NCI-H2107 treated with DMSO at 0.1 percent for 48 hours (cell line): Measurements from ENCODE around the gene ANXA2.

Experiments
- DNase-seq: peaks from one replicate; lab custom pipeline; 2025; ENCODE audit not compliant: unreplicated experiment; lab: John Stamatoyannopoulos, UW

The ANXA2 gene

DNA sequence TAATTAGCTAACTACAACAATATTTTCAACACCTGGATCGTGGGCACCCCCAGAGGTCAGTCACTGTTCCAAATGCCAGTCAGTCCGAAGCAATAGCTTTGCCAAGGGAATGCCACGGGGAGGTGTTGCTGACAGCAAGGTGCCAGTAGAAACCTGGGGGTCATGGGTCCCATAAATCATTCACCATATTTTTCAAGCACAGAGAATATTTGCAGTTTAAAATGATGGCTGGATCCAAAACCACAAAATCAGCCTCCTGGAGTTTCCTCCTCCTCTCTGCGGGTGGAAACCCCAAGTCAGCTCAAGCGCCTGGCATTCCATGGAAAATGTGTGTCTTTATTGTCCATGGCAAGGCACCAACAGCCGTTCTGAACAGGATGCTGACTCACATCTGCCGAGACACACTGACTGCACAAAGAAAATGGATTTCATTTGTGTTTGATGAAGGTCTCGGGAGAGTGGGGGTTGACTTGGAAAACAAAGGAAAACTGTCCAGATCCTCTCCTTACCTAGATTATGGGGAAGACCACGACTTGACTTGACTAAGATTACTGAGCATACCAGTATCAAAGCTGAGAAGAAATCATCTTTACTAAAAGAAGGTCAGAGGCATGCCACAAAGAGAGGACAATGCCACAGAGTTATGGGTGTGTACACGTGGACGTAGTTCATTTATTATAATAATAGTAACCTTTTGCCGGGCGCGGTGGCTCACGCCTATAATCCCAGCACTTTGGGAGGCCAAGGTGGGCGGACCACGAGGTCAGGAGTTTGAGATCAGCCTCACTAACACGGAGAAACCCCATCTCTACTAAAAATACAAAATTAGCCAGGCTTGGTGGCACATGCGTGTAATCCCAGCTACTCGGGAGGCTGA is 26.4 kb downstream of the ANXA2 start:
- DNase-seq, result peak; percentile 69

DNA sequence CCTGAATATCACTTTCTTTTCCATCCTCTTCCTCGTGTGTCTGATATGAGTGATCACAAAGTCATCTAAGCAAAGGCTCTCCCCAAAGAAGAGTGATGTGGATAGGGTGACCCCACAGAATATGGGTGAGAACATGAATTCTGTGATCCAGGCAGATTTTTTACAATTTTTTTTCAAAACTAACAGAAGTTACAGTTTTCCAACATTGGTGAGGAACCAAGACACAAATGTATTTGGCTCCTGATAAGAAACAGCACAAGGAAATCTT is 27.0 kb downstream of the ANXA2 start:
- DNase-seq, result no peak

DNA sequence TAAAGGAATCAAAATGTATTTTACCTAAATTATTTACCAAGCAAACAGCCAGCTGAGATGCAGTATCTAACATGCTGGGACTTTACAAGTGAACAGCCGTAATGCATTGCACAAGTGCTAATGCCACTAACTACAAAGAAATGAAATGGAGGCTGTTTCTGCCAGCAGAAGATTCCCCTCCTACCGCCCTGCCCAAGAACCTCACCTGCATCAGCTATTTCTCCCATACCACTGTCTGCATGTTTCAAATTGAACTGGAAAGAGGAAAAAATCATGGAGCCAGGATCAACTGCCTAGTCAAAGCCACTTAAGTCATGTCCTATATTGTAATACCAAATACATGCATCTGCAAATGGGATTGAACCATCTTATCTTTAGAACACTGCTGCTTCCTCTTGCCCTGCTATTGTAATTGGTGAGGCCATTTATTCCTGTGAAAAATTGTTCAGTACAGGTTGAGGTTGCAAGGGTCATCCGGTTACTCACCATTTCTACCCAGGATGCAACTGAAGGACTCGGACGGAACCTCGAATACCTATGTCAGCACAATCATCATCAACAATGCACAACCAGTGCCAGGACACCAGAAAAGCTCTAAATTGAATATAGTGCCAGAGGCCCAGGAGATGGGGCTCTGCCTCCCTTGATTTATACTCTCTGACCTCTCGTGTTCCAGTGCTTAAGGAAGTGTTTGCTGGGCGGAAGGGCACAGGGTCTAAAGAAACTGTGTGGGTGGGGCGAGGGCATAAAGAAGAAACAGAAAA is 27.5 kb downstream of the ANXA2 start:
- DNase-seq, result no peak

DNA sequence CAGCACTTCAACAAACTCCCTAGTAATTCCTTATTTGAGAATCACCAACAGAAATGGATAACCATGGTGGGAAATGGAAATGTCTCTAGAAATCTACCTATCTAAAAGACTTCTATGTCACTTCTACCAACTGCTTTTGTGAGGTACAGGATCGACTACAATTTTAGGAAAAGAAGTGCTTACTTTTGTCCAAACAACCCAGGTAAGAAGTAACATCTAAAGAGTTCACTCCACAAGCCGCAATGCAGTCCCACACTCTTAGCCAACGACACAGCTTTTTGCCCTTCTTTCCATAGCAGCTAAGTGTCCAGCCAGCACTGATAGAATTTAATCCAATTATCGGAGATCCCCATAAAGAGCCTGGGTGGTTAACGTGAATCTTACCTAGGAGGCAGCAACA is 28.1 kb downstream of the ANXA2 start:
- no peak for DNase-seq

DNA sequence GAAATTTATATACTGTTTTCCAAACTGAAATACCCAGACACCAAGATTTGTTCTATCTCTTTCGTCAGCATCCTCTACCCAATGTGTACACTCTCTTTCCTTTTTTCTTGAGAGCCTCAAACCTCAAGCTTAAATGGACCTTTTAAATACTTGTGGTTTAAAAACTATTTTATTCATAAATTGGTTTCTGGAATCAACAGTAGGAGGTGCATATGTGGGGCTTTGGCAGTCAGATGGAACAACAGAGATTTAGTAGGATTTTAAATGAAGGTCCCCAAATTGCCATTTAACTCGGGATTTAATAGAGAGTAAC is 33.2 kb downstream of the ANXA2 start:
- DNase-seq, result no peak

DNA sequence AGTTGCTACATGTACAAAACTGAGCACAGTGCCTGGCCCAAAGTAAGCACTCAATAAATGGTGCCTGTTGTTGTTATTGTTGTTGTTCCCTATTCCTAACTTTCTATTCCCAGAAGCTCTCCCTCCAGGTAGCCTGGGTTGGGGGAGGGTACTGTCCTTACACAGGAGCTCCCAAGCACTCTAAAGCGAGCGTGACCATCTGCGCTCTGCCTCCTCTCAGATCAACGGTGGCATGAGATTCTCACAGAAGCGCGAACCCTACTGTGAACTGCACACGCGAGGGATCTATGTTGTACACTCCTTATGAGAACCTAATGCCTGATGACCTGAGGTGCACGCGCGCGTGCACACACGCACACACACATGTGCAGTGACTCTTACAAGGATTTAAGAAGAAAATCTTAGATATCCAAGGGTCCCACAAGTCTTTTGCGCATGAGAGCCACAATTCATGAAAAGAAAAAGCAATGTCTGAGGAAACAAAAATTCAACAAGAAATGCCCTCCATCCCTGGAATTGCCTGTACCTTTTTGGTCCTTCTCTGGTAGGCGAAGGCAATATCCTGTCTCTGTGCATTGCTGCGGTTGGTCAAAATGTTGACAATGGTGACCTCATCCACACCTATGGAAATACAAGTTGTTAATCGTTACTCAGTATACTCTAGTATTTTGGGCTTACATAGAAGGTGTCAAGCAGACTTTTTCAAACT is 33.7 kb downstream of the ANXA2 start:
- DNase-seq, result no peak

DNA sequence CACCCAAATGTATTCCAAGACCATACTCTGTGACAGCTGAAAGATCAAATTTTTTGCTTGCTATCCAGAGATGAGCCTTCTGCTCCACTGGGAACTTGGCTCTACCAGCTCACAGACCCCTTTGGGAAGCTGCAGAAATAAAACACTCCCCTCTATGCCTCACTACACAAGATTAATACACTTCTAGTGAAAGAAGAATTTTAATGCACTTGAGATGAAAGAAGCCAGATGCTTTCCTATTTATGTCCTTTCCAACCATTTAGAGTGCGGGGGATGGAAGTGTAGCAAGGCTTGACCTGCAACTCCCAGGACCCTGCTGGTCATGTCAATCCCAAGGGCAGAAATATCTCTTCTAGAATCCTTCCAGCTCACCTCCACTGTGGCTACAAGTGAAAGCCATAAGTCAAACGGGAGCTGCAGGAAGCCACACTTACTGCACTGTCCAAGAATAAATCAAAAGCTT is 34.7 kb downstream of the ANXA2 start:
- no peak for DNase-seq

DNA sequence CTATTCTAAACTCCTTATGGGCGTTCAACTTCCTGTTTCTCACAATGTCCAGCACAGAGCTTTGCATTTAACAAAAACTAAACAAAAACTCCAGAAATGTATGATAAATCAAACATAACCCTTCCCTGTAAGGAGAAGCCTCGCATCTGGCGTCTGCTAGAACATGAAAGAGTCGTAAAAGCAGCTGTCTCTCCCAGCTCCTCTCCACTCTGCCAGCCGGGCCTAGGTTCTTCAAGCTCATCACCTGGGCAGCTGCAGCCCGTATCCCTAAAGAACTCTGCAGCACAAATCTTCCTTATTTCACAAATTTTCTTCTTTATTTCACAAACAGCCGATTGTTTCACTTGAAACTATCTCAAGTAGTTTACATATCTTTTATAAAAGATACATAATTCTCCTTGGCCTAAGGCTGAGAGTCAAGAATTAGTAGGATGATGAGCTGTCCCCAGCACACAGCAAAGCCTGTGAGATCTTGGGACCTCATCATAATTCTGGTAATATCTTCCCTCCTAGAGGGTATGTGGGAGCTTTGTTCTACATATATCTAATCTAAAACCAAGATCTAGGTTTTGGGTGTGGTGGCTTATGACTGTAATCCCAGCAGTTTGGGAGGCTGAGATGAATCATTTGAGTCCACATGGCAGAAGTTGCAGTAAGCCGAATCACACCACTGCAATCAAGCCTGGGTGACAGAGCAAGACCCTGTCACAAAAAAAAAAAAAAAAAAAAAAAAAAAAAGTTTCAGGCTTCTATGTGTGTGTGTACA is 35.3 kb downstream of the ANXA2 start:
- DNase-seq, result no peak

DNA sequence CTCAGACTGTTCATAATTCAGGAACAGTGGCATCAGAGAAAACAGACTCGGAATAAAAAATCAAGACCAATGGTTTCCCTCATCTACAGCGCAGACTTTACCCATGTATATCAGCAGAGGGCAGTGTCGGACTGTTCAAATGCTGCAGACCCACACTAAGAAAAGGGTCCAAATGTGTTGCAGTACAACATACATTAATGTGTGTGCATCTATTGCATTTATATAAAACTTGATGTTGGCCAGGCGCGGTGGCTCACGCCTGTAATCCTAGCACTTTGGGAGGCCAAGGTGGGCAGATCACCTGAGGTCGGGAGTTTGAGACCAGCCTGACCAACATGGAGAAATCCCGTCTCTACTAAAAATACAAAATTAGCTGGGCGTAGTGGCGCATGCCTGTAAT is 38.0 kb downstream of the ANXA2 start:
- DNase-seq, result peak; percentile 63

DNA sequence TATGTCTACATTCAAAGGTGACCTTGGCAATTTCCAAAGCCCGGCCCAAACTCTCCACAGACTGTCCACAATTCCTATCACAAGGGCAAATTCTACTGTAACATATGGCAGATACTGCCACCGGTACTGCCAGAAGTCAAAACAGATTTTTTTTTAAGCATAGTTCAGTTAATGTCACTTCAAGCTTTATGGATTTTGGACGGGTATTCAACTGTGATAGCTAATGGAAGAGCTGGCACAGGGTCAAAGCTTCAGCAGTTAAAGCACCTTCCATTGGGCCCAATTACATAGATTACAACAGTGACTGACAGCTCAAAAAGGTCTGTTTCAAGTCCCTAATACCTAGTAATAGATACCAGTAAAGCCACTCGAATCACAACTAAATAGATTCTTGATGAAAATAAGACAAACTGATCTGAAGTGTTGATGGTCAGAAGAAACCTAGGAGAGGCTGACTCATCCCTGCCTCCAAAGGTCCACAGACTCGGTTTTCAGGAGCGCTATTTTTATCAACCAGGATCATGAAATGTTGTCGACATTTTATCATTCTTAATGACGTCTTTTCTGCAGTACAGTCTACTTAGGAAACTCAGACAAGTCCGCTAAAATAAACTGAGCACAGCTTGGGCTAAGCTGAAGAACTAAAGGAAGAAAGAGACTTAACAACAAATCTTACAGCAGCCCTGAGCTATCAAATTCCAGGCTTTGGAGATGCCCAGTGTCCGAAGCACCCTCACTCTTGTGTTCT is 38.7 kb downstream of the ANXA2 start:
- peak; percentile 83 for DNase-seq

DNA sequence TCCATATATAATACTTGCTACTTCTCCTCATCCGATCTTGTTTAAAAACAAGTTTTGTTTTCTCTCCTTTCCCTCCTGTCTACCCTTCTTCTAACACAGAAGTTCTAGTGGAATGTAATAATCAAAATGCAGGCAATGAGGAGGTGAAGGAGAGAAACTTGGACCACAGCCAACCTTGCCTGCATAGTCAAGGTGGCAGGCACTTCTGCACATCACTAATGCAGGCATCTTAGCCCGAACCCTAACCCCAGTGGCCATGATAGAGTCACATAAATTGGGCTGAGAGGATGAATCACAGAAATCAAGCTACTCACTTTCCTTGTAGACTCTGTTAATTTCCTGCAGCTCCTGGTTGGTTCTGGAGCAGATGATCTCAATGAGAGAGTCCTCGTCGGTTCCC is 41.0 kb downstream of the ANXA2 start:
- DNase-seq, result no peak

DNA sequence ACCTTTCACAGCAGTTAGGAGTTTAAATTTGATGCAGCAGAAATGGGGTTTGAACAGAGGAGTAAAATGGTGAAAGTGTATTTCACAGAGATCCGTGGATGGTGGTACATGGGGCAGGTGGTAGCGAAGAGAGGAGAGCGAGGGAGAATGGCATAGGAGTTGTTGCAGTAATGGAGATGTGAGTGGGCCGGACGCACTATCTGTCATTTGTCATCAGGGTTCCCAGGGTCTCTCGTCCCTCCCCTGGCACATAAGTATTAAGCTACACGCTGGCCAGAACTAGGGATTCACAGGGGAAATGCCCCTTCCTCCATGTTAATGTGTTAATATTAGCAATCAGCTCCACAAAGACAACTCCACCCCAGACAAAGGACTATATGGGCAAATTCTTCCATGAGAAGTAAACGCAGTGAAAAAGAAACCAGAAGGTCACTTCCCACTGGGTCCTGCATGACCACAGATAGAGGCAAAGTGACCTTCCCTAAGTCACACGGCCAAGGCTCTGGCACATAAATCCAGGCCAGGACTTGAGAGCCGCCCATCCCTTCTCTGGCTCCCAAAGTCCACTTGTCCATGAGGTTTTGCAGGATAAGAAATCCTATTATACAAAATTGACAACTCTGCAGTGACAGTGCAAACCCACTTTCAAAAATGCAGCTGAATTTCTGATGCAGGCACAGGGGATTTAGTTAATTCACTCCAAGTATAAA is 42.5 kb downstream of the ANXA2 start:
- no peak for DNase-seq

DNA sequence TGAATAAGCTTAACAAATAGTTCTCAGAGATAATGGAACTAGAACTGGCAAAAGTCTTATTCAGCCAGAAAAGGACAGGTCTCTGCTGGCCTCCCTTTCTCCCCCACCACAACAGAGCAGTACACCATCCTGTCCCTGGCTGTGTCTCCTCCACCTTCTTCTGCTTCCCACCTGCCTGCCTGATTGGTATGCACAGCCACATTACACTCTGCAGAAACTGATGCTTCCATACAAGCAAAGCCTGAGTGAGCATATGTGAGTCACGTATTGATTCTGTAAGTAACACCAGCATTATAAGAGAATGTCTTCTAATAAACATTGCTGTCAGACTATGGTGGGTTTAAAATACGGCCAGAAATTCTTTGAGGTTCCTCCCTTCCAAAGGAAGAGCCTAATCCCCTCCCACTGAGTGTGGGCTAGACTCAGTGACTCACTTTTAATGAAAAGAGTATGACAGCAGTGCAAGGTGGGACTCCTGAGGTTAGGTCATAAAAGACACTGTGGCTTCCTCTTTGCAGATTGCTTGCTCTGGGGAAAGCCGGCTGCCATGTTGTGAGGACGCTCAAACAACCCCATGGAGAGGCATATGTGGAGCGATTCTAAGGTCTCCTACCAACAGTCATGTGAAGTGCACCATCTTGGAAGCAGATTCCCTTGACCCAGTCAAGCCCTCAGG is 44.4 kb downstream of the ANXA2 start:
- DNase-seq, result no peak

DNA sequence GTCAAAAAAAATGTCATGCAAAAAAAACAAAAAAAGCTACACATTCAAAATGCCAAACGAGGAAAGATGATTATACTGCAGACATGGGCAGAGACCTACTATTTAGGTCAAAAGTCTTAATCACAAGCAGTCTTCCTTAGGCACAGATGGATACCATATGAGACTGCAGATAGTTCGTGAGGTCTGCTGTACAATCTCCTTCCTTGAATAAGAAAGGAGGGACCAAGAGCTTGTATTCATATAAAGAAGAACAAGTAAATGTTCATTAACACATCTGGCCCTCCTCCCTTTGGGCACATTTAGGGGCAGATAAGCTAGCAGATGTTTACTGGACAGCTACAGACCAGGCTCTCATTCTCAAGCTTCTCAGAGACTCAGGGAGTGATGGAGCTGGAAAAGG is 45.3 kb downstream of the ANXA2 start:
- no peak for DNase-seq

DNA sequence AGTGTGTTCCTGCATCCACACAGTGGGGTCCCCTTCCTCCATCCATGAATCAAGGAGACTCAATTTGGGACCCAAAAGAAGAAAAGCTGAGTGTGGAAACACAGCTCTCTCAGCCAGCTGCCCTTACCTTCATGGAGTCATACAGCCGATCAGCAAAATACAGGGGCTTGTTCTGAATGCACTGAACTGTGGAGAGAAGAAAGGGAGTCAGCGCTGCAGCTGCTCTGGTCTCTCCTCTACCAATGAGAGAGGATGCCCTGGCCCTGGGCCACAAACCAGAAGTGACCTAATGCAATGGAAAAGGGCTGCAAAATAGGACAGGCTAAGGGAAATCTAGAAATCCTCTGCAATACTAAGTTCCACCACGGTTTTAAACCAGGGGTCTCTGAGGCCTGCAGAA is 46.7 kb downstream of the ANXA2 start:
- peak; percentile 89 for DNase-seq

DNA sequence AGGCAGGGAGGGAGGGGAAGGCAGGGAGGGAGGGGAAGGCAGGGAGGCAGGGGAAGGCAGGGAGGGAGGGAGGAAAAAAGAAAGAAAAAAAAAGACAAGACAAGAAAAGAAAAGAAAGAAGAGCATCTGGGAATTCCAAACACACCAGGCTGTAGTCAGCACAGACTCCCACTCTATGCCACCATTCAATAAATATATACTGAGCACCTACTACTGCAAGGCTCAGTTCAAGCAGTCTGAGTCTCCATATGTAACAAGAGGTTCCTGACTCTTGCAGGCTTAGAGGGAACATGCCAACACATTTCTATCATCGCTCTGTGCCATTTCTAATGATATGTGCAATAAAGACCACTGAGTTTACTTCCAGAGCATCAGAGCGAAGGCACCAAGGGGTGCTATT is 47.7 kb downstream of the ANXA2 start:
- DNase-seq, result no peak

DNA sequence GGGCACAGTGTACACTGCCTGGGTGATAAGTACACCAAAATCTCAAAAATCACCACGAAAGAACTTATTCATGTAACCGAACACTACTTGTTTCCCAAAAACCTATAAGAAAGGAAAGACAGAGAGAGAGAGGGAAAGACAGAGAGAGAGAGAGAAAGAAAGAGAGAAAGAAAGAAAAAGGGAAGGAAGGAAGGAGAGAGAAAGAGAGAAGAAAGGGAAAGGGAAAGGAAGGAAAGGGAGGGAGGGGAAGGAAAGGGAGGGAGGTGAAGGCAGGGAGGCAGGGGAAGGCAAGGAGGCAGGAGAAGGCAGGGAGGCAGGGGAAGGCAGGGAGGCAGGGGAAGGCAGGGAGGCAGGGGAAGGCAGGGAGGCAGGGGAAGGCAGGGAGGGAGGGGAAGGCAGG is 48.2 kb downstream of the ANXA2 start:
- DNase-seq, result no peak

DNA sequence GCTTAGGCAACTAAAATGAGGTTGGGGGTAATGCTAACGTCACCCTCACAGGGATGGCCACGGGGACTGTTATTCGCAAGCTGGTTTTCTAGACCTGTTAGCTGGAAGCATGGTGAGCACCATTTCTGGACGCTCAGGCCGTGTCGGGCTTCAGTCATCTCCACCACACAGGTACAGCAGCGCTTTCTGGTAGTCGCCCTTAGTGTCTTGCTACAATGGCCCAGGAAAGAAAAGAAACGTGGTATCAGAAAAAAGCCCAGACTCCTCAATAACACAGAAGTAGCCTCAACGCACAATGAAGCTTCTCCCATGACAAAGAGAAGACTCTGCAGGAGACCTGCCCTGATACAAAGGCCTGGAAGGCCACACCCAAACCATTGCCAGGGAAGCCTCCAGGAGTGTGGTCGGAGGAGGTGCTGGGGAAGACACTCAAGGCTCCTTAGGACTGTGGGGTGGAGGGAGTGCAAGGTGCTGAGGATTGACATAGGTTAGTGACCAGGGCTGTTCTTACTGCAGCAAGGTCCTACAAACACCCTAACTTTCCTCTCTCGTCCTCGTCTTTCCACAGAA is 50.2 kb downstream of the ANXA2 start:
- DNase-seq, result no peak

DNA sequence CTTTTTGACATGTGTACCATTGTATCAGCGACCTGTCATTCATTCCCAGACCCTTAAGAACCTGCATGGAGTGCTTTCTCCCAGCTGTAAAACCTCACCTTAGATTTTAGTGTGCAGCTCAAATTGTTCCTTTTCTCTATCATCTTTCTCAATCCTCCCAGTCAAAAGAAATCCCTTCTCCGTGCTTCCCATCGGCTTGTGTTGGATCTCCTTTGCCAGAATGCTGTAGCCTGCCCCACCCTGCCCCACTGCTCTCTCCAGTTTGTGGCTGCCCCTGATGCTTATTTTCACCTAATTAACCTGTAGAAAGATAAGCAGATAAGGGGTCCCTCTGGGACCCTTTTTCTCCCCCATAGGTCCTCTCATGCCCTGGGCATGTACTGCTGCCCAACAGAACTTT is 51.1 kb downstream of the ANXA2 start:
- DNase-seq, result no peak
